HS-27A (cell line): ENCODE results near the gene ARF3.

ENCODE experiments used
- DNase-seq: peaks from one replicate; pipeline ENCODE4 v3.0.0-alpha.2; 2012; ENCODE audit warnings: low read depth, missing footprints

ARF3 gene

GRCh38 chr12:48981757-48982157, 24.5 kb upstream of the ARF3 start:
- no peak for DNase-seq

GRCh38 chr12:48980953-48981756, 23.9 kb upstream of the ARF3 start:
- no peak for DNase-seq

- no peak for DNase-seq
These were observed 23.2 kb upstream of the ARF3 start for GRCh38 chr12:48980389-48980952.

GRCh38 chr12:48979602-48980388, 22.5 kb upstream of the ARF3 start:
- DNase-seq, result no peak

GRCh38 chr12:48978741-48979601, 21.7 kb upstream of the ARF3 start:
- no peak for DNase-seq

GRCh38 chr12:48978291-48978740, 21.0 kb upstream of the ARF3 start, which contains the start of gene WNT1:
Gene WNT1, plus strand, starts transcription at chr12:48978322. Its CDS starts 329 bp downstream, at chr12:48978651.
- DNase-seq, result no peak

- DNase-seq, result no peak
These were observed 20.3 kb upstream of the ARF3 start for GRCh38 chr12:48977290-48978281.

GRCh38 chr12:48973941-48974673, 16.8 kb upstream of the ARF3 start:
- DNase-seq, result no peak

- DNase-seq, result no peak
These were observed 16.2 kb upstream of the ARF3 start for GRCh38 chr12:48973531-48973930.

- no peak for DNase-seq
These were observed 15.7 kb upstream of the ARF3 start for GRCh38 chr12:48972952-48973483.

GRCh38 chr12:48972213-48972951, 15.1 kb upstream of the ARF3 start:
- DNase-seq, result no peak

- DNase-seq, result no peak
These were observed 13.5 kb upstream of the ARF3 start for GRCh38 chr12:48970702-48971334.

- no peak for DNase-seq
These were observed 12.8 kb upstream of the ARF3 start for GRCh38 chr12:48969833-48970701.

GRCh38 chr12:48969160-48969771, 12.0 kb upstream of the ARF3 start:
- no peak for DNase-seq

- no peak for DNase-seq
These were observed 11.2 kb upstream of the ARF3 start for GRCh38 chr12:48968467-48968866.

GRCh38 chr12:48967991-48968390, 10.7 kb upstream of the ARF3 start:
- DNase-seq, result no peak
